ENCODE data around the gene ALAD. TPM values are rescaled to one million over a fixed set of nuclear protein-coding genes. Genes with fewer than 3 reads are reported as not detected.

Gene ALAD
- total and polyA plus RNA-seq, 8 donors: 36.8 to 50.7 (median 44.7) TPM

GRCh38 chr9:113403646-113404045, 2.6 kb upstream of the ALAD start:
- no peak for TF ChIP-seq CTCF (IDR thresholded peaks at IDR 0.05)
- H3K27me3 ChIP-seq: no peaks in the 10 kb centered on the region
- peaks cover 8 to 70% of the 10 kb centered on the region in 2 donors for H3K4me1 ChIP-seq
- intact Hi-C loops (cut with DNase I): no loop called here
- ATAC-seq (no peak), DNase-seq (no peak)
- H3K27ac ChIP-seq: peak overlapping the region in 1 of 2 donors; percentile 73
- H3K4me3 ChIP-seq: no peak overlapping the region
- no peaks in the 10 kb centered on the region for H3K9me3 ChIP-seq
- H3K36me3 ChIP-seq: peaks cover 0 to 15% of the 10 kb centered on the region in 2 donors

DNA sequence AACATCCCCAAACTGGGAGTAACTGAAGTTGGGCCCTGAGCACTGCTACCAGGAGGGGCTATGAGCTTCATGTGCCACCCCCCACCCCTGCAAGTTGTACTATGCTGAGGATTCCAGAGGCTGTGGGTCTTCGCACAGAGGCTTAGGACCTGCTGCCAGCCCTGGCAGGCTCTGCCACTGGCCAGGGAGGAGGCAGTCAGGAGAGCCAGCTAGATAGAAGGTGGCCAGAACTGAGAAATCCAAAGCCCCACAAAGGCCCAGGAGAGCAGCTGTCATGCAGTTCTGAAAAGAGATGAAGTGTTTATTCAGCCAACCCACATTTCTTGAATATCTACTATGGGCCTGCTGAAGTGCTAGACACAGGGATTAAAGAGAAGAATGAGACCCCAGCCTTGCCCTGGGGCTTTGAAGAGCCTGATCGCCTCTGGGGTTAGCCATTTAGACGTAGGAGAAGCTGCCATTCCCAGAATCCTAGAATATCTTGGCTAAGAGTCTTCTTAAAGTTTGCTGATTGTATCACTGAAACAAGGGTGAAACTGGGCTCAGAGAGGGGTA, 1.4 kb downstream of the ALAD start:
- DNase-seq (no peak), ATAC-seq (no peak)
- Histone ChIP-seq H3K36me3 (no peaks in the 10 kb centered on the region), H3K9me3 (no peaks in the 10 kb centered on the region), H3K27me3 (no peaks in the 10 kb centered on the region), H3K4me3 (no peak overlapping the region), H3K27ac (no peak overlapping the region), H3K4me1 (peaks cover 8 to 52% of the 10 kb centered on the region in 2 donors)
- no peak for TF ChIP-seq CTCF (IDR thresholded peaks at IDR 0.05)
- intact Hi-C loops (cut with DNase I): no loop called here

- DNase-seq (no peak), ATAC-seq (no peak)
- Histone ChIP-seq H3K4me3 (no peak overlapping the region), H3K4me1 (peaks cover 8 to 43% of the 10 kb centered on the region in 2 donors), H3K27ac (no peak overlapping the region), H3K27me3 (no peaks in the 10 kb centered on the region), H3K9me3 (no peaks in the 10 kb centered on the region), H3K36me3 (no peaks in the 10 kb centered on the region)
- intact Hi-C loops (cut with DNase I): no loop called here
- no peak for TF ChIP-seq CTCF (IDR thresholded peaks at IDR 0.05)
Observed at GRCh38 chr9:113398796-113399195, 2.3 kb downstream of the ALAD start.

DNA sequence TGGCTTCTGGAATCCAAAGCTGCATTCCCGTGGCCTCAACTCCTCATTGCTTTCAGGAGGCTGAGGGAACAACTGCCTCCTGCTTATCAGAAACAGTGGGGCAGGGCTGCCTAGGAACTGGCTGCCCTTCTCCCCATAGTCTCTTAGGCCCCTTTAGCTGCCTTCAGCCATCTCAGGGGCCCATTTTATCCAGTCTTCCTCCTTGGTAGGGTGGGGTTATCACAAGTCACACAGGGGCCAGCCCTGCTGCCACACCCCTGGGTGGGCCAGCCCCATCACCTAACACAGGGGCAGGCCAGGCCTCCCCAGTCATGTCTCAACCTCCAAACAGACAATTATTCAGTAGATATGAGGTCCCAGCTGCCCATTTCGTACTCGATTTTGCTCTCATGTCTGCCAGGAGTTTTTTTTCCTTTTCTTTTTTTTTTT, 3.9 kb downstream of the ALAD start:
- intact Hi-C loops (cut with DNase I): no loop called here
- Histone ChIP-seq H3K27me3 (no peaks in the 10 kb centered on the region), H3K4me1 (peaks cover 8 to 31% of the 10 kb centered on the region in 2 donors), H3K27ac (no peak overlapping the region), H3K4me3 (no peak overlapping the region), H3K9me3 (no peaks in the 10 kb centered on the region), H3K36me3 (peaks cover 0 to 12% of the 10 kb centered on the region in 2 donors)
- DNase-seq (no peak), ATAC-seq (no peak)
- TF ChIP-seq CTCF (IDR thresholded peaks at IDR 0.05): no peak

DNA sequence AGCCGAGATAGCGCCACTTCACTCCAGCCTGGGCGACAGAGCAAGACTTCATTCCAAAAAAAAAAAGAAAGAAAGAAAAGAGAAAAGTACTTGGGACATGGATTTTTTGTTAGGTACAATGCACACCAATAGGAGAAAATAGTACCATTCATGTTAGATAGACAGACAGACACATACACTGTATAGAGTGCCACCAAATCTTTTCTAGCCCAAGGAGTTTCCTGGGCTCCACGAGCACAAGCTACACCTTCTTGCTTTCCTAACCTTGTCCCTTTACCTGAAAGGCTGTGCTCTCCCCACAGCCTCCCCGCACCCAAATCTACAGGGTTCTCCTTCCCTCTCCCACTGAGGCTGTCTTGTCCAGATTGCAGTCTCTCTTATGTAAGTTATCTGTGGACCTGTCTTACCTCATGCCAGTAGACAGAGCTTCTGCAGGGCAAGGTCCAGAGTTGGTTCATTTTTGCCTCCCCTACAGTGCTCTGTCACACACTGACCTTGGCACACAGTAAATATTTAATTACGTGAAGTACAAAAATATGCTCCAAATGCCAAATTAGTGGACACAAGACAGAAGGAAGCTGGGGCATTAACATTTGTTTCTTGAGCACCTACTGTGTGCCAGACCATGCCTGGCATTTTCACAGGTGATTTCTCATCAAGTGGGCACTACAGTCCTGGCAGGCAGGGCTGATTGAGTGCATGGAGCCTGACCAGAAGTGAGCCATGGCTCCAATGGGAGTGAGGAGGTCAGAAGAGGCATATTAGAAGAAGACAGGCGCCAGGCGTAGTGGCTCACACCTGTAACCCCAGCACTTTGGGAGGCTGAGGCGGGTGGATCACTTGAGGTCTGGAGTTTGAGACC, 5.9 kb downstream of the ALAD start:
- Histone ChIP-seq H3K4me3 (no peak overlapping the region), H3K36me3 (peaks cover 0 to 32% of the 10 kb centered on the region in 2 donors), H3K4me1 (peaks cover 5 to 17% of the 10 kb centered on the region in 2 donors), H3K27ac (no peak overlapping the region), H3K9me3 (no peaks in the 10 kb centered on the region), H3K27me3 (no peaks in the 10 kb centered on the region)
- intact Hi-C loops (cut with DNase I): no loop called here
- ATAC-seq: no peak
- DNase-seq: no peak
- TF ChIP-seq CTCF (IDR thresholded peaks at IDR 0.05): no peak
